Neural crest cell (in vitro differentiated cells): Measurements from ENCODE around the gene ARHGAP15. TPM values are rescaled to one million over a fixed set of nuclear protein-coding genes. Genes with fewer than 3 reads are reported as not detected.
"Not testable (repeated sequence)": the region's sequence is repeated elsewhere in the genome, so short reads cannot be mapped to it uniquely, and the experiment has no call there.

Experiments
- DNase-seq: peaks from one replicate; pipeline ENCODE4 v3.0.0; 2021; ENCODE audit warnings: low read depth, mixed read lengths, low spot score
- H3K27ac Mint-ChIP-seq: one replicate; pipeline ENCODE4 v1.8.0; 2021; ENCODE audit warnings: mild to moderate bottlenecking, mixed read lengths; ENCODE audit not compliant: unreplicated experiment
- H3K27me3 Mint-ChIP-seq: 2 replicates; pipeline ENCODE4 v1.8.0; 2021; ENCODE audit warnings: low read depth, mild to moderate bottlenecking, mixed read lengths
- H3K36me3 Mint-ChIP-seq: 2 replicates; pipeline ENCODE4 v1.8.0; 2021; ENCODE audit warnings: low read depth, mild to moderate bottlenecking, mixed read lengths
- H3K4me1 Mint-ChIP-seq: 2 replicates; pipeline ENCODE4 v1.8.0; 2021; ENCODE audit warnings: mixed read lengths
- H3K4me3 Mint-ChIP-seq: one replicate; pipeline ENCODE4 v1.8.0; 2021; ENCODE audit warnings: mild to moderate bottlenecking, mixed read lengths
- H3K9me3 Mint-ChIP-seq: 2 replicates; pipeline ENCODE4 v1.8.0; 2021; ENCODE audit warnings: mixed read lengths
- total RNA-seq: library from RNA; stranded (reverse); gene quantifications from 2 replicates; pipeline ENCODE4 v1.2.1, GENCODE V29; 2021
- TF ChIP-seq, protein P1 (sequence below): fragments of 200-600 bp; sonication (generic); conservative IDR thresholded peaks from 2 replicates; pipeline ENCODE4 v1.5.0; 2021; ENCODE audit warnings: antibody characterized with exemption, mild to moderate bottlenecking

The ARHGAP15 gene
- total RNA-seq, 1 donor from 2014 or later = 2.8 TPM

DNA sequence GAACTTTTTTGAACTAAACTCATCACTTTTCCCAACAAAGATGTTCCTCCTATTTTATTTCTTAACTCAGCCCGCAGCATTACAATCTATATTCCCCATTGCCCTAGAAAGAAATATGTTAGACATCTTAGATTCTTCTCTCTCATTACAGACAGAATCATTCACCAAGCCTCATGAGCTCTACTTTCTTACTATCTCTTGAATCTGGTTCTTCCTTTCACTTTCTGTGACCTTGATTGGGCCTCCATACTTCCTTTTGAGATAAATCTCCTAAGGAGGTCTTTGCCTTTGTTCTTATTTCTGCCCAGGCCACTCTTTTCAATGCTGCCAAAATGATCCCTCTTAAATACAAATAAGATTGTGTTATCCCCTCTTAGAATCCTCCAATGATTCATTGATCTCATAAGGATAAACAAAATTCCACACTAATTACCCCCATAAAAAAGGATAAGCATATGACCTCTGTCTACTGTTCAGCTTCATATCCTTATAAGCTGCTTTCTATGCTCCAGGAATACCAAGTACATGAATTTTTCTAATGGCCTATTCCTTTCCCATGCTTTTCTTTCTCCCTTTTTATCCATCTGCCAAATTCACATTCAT lies 400.0 kb downstream of the ARHGAP15 start:
- Mint-ChIP-seq H3K9me3 (peaks cover 3% of the 10 kb centered on the region), H3K27ac (no peak overlapping the region), H3K36me3 (no peaks in the 10 kb centered on the region), H3K27me3 (no peaks in the 10 kb centered on the region), H3K4me1 (peaks cover 35% of the 10 kb centered on the region), H3K4me3 (no peak overlapping the region)
- TF ChIP-seq, protein P1, sequence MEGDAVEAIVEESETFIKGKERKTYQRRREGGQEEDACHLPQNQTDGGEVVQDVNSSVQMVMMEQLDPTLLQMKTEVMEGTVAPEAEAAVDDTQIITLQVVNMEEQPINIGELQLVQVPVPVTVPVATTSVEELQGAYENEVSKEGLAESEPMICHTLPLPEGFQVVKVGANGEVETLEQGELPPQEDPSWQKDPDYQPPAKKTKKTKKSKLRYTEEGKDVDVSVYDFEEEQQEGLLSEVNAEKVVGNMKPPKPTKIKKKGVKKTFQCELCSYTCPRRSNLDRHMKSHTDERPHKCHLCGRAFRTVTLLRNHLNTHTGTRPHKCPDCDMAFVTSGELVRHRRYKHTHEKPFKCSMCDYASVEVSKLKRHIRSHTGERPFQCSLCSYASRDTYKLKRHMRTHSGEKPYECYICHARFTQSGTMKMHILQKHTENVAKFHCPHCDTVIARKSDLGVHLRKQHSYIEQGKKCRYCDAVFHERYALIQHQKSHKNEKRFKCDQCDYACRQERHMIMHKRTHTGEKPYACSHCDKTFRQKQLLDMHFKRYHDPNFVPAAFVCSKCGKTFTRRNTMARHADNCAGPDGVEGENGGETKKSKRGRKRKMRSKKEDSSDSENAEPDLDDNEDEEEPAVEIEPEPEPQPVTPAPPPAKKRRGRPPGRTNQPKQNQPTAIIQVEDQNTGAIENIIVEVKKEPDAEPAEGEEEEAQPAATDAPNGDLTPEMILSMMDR = no peak
- DNase-seq = no peak

DNA sequence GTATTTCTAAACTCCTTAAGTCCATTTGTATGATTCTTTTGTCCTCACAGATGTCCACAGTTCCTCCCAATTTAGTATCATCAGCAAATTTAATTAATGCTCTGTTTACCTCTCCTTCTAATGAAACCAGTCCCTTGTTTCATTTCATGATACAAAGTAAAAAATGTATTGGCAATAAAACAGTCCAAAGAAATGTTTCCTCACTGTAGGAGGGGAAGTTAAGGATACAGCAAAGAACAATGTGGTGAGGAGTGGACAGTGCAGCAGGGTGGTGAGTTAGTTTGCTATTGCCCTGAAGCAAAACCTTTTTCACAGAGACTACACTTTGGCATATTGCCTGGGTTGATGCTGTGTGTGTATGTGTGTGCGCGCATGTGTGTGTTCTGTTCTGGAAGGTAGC lies 401.5 kb downstream of the ARHGAP15 start:
- TF ChIP-seq, protein P1 = no peak
- no peak for DNase-seq
- H3K36me3 Mint-ChIP-seq = no peaks in the 10 kb centered on the region
- no peak overlapping the region for H3K4me3 Mint-ChIP-seq
- H3K27me3 Mint-ChIP-seq = no peaks in the 10 kb centered on the region
- H3K9me3 Mint-ChIP-seq = peaks cover 3% of the 10 kb centered on the region
- H3K4me1 Mint-ChIP-seq = peaks cover 23% of the 10 kb centered on the region
- no peak overlapping the region for H3K27ac Mint-ChIP-seq

DNA sequence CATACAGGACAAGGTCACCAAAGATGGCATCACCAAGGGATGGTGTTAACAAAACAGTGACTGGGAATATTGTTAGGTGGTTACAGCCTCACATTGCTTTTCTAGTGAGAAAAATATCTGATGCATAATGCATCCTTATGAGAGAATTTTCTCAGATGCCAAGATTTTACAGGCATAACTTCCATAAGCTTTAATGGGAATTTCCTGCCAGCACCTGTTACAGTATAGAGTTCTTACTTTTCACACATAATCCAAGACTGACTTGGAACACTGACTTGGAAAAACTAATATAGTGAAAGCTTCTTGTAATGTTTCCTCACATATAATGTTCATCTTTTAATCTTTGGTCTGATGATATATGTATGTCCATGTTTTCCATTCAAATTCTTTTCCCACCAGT lies 402.8 kb downstream of the ARHGAP15 start:
- Mint-ChIP-seq H3K36me3 (no peaks in the 10 kb centered on the region), H3K9me3 (peaks cover 3% of the 10 kb centered on the region), H3K27ac (no peak overlapping the region), H3K27me3 (no peaks in the 10 kb centered on the region), H3K4me1 (peaks cover 15% of the 10 kb centered on the region), H3K4me3 (no peak overlapping the region)
- TF ChIP-seq, protein P1 = no peak
- DNase-seq = no peak

DNA sequence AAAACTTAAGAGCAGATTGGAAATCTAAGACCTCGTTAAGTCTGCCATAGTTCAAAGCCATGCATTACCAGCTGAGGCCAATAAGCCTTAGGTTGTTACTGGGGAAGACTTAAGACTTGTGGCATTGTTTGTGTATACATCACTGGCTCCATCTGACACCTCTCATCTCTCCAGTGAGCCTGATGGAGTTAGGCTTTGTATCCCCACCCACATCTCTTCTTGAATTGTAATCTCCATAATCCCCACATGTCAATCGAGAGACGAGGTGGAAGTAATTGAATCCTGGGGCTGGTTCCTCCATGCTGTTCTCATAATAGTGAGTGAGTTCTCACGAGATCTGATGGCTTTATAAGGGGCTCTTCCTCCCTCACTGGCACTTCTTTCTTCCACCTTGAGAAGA lies 404.6 kb downstream of the ARHGAP15 start:
- peaks cover 14% of the 10 kb centered on the region for H3K4me1 Mint-ChIP-seq
- peak overlapping the region; percentile 27 for H3K27ac Mint-ChIP-seq
- TF ChIP-seq, protein P1 = no peak
- peaks cover 3% of the 10 kb centered on the region for H3K9me3 Mint-ChIP-seq
- no peaks in the 10 kb centered on the region for H3K36me3 Mint-ChIP-seq
- no peaks in the 10 kb centered on the region for H3K27me3 Mint-ChIP-seq
- no peak overlapping the region for H3K4me3 Mint-ChIP-seq
- DNase-seq = no peak

DNA sequence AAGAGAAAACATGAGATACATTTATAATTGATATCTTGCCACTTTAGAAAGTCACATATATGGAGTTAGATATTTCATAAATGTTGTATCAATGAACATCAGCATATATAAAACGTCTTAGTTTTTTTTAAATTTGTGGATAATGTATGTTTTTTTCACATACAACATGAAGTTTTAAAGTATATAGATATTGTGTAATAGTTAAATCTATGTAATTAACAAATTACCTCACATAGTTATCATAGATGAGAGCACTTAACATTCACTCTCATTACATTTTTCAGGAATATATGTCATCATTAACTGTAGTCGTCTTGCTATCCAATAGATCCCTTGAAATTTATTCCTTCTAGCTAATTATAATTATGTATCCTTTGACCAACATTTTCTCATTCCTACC lies 406.6 kb downstream of the ARHGAP15 start:
- Mint-ChIP-seq H3K4me3 (no peak overlapping the region), H3K4me1 (peaks cover under 1% of the 10 kb centered on the region), H3K27me3 (no peaks in the 10 kb centered on the region), H3K9me3 (peaks cover 4% of the 10 kb centered on the region), H3K27ac (no peak overlapping the region), H3K36me3 (peaks cover 5% of the 10 kb centered on the region)
- TF ChIP-seq, protein P1 = no peak
- DNase-seq = no peak

DNA sequence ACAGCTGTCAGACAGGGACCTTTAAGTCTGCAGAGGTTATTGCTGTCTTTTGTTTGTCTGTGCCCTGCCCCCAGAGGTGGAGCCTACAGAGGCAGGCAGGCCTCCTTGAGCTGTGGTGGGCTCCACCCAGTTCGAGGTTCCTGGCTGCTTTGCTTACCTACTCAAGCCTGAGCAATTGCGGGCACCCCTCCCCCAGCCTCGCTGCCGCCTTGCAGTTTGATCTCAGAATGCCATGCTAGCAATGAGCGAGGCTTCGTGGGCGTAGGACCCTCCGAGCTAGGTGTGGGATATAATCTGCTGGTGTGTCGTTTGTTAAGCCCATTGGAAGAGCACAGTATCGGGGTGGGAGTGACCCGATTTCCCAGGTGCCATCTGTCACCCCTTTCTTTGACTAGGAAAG lies 412.7 kb downstream of the ARHGAP15 start:
- not testable (repeated sequence) for H3K9me3 Mint-ChIP-seq, H3K4me3 Mint-ChIP-seq, H3K36me3 Mint-ChIP-seq, H3K27ac Mint-ChIP-seq, H3K4me1 Mint-ChIP-seq, H3K27me3 Mint-ChIP-seq, DNase-seq
